AG09319 (cell line): ENCODE results near the gene HDAC5.
"Not testable (repeated sequence)": the region's sequence is repeated elsewhere in the genome, so short reads cannot be mapped to it uniquely, and the experiment has no call there.

ENCODE experiments used
- DNase-seq: peaks from one replicate; pipeline ENCODE4 v3.0.0-alpha.2; 2010; ENCODE audit warnings: low read depth; ENCODE audit errors: extremely low read depth
- CTCF ChIP-seq: IDR thresholded peaks from 2 replicates; pipeline ENCODE4 v1.5.1; 2011; ENCODE audit warnings: low read depth, mild to moderate bottlenecking, inconsistent platforms, low read length, moderate library complexity

Gene HDAC5

DNA sequence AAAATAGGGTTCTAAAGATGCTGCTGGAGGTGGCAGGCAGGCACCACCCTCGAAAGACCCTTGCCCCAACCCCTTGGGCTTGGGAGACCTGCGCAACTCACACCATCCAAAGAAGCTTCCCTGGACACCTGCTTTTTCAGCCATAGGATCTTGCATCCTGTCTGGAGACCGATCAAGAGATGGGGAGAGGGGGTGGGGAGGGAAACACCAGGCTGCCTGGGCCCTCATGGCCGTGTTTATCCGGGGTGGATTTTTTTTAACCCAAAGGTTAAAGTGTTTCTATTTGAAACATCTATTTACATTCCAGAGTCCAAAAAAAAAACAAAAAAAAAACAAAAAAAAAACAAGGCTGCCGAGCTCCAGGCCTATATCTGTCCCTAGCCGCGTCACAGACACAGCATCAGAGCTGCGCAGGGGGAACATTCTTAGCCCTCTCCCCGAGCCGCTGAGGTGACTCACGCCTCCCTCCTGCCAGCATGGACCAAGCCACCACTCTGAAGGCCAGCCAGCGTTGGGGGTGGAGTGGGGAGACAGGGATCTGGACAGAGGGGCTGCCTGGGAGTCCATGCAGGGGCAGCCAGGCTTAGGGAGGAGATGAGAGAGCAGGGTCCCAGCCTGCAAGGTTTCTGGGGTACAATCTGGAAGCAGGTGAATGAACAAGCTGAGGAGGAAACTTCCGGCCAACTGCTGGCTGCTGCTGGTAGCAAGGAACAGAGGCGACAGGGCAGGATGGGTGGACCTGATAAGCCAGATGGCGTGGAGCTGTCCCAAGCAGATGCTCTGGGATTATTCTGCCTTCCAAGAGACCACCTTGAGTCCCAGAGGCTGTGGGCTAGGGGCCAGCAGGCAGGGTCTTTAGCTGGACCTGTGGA lies 14.8 kb downstream of the HDAC5 start:
- DNase-seq = peak; percentile 90
- TF ChIP-seq CTCF = no peak

- TF ChIP-seq CTCF = no peak
- DNase-seq = no peak
These were observed 16.6 kb downstream of the HDAC5 start for GRCh38 chr17:44106801-44107200.

DNA sequence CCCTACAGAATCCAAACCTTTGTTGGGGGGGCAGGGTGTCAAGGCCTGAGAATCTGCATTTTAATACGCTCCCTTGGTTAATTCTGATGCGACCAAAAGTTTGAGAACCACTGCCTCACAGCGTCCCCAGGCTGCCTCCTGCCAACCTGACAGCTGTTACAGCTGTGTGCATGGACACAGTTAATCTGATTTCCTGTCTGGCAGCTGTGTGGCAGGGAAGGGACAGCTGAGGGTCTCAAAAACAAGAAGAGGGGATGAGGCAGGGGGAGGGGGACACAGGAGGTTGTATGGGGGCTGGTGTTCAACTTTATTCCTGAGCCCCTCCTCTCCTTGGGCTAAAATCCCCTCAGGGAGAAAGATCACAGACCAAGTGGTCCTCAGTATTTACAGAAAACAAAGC lies 17.5 kb downstream of the HDAC5 start:
- no peak for DNase-seq
- no peak for TF ChIP-seq CTCF

DNA sequence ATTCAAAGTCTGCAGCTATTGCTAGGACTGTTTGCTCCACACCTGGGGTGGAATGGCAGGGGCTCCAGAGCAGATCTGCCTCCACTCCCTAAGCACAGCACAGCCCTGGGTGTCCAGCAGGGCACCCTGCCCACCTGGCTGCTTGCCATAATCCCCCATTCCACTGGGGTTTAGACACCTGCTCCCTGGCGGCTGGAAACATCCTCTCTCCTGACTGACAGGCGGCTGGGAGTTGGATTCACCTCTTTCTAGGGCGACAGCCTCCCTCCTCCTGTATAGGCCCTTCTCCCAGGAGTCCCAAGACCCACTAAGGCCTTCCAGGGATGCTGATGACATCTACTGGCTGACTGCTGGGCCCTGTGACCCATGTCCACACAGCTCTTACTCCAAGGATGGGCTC lies 18.0 kb downstream of the HDAC5 start:
- TF ChIP-seq CTCF = no peak
- no peak for DNase-seq

GRCh38 chr17:44102849-44103622 lies 20.4 kb downstream of the HDAC5 start:
- no peak for DNase-seq

DNA sequence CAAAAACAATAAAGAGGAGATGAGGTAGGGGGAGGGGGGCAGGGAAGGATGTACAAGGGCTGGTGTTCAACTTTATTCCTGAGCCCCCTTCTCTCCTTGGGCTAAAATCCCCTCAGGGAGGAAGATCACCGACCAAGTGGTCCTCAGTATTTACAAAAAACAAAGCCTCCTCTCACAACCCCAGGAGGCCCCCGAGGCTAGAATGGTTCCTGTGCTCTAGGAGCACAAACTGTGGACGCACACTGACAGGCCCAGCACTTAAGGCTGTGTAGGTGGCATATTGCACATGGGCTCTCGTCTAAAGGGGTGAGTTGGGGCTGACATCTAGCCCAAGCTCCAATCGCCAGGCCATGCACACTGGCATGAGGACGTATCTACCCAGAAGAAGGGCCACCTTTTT lies 21.6 kb downstream of the HDAC5 start:
- not testable (repeated sequence) for DNase-seq

More at GRCh38 chr17:44102849-44103622, 20.4 kb downstream of the HDAC5 start:
- TF ChIP-seq CTCF = no peak

DNA sequence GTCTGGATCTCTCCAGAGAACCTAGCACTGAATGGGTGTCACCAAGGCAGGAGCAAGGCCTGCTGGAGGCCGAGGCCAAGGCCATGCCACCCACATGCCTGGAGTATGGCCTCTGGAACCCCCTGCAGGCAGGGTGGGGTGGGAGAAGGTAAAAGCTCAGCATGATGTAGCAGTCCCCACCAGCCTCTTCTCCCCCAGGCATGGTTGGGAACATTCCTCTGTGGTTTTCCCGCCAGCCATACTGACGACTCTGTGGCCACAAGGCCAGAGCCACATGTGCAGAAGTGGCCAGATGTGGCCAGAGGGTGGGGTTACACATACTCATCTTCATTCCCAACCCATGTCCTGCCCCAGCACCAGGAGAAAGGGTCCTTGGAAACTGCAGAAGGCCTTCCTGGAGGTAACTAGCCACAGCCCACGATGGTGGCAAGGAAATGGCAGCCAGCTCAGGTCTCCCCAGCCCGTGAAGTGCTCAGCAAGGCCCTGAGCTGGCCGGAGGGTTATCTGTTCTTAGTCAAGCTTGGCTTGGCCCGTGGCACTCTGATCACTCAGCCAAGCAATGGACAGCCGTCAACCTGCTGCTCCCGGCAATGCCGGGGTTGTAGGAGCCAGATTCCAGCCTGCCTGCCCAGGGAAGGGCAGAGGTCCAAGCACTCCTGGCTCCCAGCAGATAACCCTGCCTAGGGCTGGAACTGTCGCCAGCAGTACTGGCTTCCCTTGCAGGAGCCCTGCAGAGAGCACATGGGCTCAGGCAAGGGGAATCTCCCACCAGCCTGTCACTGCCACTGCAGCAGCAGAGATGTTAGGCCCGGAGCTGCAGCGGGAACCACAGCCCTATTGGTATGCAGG lies 26.1 kb downstream of the HDAC5 start:
- no peak for DNase-seq
- no peak for TF ChIP-seq CTCF
